NCI-H510A treated with DMSO at 0.1 percent for 48 hours (cell line): ENCODE data around the gene TRIM10.
"Not testable (repeated sequence)": the region's sequence is repeated elsewhere in the genome, so short reads cannot be mapped to it uniquely, and the experiment has no call there.

ENCODE experiments used
- DNase-seq: peaks from one replicate; lab custom pipeline; 2025; lab: John Stamatoyannopoulos, UW

TRIM10 gene

DNA sequence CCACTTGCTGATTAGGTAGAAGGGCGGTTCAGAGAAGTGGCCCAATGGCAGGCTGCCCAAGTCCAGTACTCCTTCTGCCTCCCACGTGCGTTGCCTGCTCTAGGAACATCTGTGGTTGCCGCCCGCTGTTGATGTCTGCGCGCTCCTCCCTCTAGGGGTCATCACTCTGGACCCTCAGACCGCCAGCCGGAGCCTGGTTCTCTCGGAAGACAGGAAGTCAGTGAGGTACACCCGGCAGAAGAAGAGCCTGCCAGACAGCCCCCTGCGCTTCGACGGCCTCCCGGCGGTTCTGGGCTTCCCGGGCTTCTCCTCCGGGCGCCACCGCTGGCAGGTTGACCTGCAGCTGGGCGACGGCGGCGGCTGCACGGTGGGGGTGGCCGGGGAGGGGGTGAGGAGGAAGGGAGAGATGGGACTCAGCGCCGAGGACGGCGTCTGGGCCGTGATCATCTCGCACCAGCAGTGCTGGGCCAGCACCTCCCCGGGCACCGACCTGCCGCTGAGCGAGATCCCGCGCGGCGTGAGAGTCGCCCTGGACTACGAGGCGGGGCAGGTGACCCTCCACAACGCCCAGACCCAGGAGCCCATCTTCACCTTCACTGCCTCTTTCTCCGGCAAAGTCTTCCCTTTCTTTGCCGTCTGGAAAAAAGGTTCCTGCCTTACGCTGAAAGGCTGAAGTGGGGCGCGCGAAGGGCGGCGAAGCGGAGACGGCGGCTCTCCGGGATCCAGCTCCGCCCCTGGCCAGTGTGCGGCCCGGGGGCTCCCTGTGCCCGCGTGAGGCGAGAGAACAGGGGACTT is 10.9 kb upstream of the TRIM10 start:
- no peak for DNase-seq

DNA sequence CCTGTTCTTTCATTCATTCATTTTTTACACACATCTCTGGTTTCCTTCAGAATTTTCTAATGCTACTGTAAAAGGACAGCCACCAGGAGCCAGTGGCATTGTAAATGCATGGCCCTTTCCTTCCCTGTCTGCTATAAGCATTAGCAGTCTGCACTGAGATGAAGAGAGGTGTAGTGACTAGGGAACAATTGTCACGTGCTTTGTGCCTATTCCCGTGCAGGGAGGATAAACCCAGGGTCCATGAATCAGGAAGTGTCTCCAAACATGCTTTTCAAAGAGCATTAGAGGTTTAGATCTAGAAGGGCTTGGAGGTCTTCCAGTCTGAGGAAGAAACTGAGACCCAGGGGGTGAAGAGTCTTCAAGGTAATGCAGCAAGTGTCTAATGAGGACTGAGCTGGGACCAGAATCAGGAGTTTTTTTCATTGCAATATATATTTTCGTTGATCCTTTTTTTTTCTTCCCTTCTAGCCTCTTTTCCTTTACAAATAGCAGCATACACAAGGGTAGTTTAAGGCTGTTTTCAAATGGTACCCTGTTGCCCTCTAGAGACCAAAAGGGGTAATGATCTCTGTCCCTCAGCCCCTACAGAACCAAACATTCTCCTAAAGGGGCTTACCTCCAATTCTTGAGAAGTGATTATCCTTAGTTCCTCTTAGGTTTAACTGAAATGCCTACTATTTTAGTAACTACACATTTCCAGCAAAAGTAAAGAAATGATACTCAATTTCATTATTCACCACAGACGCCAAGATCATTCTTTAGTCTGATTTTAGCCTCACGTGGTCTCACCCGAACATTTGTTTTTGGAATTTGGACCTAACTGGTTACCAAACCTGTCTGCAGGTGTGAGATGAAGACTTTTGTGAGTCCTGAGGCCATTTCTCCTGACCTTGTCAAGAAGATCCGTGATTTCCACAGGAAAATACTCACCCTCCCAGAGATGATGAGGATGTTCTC is 8.9 kb upstream of the TRIM10 start:
- peak; percentile 9 for DNase-seq

DNA sequence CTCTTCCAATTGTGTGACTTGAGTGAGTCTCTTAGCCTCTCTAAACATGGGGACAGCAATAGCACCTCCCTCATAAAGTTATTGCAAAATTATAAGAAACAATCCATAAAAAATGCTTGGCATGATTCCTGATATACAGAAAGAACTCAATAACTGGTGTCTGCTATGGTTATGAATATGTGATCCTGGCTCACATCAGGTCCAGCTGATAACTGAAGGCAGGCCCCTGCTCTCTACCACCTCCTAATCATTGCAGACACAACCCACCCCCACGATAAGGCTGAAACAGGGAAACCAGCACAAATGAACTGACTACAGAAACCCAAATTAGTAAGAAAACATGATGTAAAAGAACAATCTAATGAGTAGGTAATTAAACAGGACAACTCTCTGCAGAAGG is 7.7 kb upstream of the TRIM10 start:
- no peak for DNase-seq

DNA sequence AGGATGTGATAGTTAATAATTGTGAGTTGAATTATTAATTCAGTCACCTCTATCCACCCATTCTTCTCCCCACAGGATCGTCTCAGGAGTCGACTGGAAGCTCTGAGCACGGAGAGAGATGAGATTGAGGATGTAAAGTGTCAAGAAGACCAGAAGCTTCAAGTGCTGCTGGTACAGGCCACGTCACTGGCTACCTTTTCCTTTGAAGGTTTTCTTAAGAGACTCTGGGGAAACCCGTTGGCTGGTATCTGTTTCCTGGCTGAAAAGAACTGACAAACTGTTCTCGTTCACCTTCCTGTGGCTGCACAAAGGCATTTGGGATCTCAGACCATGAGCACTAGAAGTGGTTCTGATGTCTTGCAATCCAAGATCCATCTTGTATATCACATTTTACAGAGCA is 6.1 kb upstream of the TRIM10 start:
- DNase-seq, result no peak

DNA sequence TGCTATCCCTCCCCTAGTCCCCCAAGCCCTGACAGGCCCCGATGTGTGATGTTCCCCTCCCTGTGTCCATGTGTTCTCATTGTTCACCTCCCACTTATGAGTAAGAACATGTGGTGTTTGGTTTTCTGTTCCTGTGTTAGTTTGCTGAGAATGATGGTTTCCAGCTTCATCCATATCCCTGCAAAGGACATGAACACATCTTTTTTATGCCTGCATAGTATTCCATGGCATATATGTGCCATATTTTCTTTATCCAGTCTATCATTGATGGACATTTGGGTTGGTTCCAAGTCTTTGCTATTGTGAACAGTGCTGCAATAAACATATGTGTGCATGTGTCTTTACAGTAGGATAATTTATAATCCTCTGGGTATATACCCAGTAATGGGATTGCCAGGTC is 4.2 kb upstream of the TRIM10 start:
- not testable (repeated sequence) for DNase-seq

DNA sequence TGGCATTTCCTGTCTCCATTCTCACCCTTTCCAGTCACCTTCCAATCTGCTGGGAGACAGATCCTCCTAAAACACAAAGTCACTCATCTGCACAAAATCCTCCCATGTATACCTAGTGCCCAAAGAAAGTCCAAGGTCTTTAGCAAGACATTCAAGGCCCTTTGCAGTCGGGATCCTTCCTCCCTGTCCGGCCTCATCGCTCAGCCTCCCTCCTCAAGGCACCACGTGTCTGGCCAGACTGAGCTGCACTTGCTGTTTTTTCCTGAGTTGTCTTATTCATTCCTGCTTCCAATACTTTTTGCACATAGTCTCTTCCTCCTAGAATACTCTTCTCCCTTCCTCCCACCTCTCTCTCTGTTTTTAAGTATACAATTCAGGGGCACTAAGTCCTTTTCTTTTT is 3.7 kb upstream of the TRIM10 start:
- DNase-seq, result no peak

DNA sequence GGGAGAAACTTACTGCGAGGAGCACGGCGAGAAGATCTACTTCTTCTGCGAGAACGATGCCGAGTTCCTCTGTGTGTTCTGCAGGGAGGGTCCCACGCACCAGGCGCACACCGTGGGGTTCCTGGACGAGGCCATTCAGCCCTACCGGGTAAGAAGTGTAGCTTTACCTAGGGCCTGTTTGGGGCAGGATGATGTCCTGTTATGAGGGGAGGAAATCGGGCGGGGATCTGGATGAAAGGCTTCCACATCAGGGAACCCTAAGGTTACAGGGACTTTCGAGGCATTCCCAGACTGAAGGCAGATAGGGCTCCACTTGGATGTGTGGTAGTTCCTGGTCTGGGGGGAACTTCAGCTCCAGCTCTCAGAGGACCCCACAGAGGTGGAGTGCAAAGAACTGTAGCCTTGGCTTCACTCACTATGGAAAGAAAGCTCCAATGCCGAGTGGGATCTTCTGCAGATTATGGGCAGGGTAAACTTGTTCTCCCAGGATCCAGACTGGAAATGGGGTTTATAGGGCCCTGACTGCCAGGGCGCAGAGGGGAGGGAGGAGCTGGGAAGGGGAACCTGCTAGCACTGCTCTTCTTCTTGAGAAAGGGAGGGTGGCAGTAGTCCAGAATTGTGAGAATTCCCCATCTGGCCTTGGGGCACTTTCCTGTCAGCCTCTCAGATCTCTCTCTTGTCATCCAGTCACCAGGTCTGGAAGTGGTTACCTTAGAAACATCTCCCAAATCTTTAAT is 3.1 kb upstream of the TRIM10 start:
- DNase-seq, result no peak

DNA sequence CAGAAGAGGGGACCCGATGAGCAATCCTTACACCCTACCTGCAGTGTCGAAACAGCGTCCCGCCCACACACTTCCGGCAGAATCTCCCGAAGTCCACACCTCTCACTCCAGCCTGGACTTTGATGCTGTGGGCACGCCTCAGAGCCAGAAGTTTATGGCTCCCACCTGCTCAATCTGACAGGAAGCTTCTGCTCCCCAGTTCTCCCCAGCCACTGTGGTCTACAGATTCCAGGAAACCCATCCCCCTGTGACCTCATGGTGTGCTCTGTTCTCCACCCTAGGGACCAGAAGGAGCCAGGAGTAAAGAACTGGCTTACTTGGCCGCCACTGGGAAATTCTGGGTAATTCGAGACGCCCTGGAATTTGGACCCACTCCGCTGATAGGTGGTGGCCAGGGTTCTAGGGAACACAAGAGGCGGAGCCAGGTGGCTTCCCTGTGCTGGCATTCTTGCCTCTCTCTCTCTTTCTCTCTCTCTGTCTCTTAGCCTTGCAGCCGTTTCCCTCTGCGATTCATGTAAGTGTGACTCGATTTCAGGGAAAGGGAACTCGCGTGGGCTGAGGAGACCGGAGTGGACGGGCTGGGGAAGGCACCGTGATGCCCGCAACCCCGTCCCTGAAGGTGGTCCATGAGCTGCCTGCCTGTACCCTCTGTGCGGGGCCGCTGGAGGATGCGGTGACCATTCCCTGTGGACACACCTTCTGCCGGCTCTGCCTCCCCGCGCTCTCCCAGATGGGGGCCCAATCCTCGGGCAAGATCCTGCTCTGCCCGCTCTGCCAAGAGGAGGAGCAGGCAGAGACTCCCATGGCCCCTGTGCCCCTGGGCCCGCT is 2.3 kb upstream of the TRIM10 start, which contains the start of gene TRIM15:
Gene TRIM15 (plus strand): TSS at position 457 of the 828 bp plus-strand sequence. CDS start 139 bp downstream, at position 596.
- DNase-seq, result no peak

DNA sequence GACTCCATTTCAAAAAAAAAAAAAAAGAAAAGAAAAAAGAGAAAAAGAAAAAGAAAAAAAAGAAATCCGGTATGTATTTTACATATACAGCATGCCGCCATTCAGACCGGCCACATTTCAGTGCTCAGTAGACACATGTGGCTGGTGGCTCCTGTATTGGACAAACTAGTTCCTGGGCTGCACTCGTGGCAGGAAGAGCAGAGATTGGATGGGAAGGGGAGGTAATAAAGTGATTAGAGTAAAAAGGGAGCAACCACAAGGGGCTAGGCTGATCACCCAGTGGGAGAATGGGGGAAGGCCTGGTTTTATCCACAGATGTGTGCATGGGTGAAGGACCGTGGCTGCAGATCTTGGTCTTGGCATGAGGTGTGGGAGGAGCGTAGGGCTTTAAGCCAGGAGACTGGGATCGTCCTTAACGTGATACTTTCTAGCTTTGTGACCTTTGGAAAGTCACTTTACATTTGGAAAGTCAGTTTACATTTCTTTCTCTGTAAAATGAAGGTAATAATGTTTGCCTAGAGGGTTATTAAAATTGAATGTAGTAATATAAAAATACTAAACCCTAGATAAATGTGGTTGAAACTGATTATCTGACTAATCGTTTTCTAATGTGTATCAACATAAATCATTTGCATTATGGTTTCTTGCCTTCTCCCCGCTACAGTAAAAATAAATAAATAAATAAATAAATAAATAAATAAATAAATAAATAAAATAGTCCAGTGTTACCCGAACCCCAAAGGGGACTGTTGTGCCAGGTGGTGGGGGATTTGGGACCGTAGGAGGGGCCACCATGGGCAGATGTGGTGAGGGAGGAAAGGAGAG is 1.5 kb upstream of the TRIM10 start:
- DNase-seq, result no peak

DNA sequence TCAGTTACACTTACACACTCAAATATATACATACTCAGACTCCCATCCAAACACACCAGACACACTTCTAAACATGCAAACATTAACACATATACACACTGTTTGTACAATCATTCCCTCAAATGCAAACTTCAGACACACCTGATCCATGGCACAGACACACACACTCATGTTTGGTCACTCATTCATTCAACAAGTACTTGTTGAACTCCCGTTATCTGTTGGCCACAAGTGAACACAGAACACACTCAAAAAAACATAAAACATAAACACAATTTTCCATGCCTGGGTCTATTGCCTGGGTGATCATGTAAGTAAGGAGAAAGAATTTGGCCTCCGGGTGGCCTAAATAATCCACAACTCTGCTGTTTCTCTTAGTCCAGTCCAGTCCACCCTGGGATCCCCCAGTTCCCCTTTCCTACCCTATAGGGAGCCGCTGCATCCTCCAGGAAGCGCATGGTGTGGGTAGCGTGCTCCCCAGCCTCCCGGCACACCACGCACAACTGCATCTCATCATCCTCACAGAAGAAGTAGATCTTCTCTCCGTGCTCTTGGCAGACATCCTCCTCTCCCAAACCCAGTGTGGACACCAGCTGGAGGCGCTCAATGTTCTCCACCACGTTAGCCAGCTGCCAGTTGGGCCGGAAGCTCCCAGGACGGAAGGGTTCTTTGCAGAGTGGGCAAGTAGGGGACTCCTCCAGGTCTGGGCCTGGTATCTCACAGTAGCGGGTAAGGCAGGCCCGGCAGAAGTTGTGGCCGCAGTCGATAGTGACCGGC is 815 bp downstream of the TRIM10 start:
- no peak for DNase-seq

DNA sequence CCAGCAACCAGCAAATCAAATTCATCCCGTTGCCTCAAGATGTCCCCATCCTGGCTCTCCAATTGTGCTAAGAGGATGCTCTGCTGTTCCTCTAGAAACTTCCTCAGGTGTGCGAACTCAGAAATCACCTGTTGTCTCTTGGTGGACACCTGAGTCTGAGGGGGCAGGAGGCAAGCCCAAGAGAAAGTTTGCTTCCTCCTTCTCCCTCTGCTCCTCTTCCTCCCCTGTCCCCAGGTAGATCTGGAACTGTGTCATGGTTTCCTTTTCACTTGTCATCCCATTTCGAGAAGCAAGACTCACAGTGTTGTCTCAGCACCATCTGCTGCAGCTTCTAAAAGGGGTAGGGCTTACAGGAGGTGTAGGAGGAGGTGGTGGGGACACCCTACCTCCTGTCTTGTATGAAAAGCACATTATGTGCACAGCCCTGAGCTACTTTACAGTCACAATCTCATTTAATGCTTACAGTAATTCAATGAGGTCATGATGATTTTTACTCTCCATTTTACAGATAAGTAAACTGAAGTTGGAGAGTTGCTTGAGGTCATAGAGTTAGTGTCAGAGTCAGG is 2.5 kb downstream of the TRIM10 start:
- no peak for DNase-seq

DNA sequence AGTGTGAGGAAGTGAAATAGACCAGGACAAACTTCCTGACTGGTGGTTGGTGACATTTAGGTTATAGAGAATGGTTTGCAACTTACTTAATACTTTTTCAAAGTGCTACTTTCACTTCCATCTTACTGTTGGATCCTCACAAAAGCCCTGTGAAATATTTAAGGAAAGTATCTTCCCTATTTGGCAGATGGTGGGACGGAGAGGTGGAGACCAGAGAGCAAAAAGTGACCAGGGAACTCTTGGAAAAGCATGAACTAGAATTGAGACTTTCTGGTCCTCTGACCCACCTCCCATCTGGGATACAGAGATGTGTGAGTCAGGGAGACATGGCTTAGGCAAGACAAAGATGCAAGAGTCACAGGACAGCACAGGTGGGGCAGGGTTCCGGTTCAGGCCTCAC is 3.0 kb downstream of the TRIM10 start:
- DNase-seq, result no peak

DNA sequence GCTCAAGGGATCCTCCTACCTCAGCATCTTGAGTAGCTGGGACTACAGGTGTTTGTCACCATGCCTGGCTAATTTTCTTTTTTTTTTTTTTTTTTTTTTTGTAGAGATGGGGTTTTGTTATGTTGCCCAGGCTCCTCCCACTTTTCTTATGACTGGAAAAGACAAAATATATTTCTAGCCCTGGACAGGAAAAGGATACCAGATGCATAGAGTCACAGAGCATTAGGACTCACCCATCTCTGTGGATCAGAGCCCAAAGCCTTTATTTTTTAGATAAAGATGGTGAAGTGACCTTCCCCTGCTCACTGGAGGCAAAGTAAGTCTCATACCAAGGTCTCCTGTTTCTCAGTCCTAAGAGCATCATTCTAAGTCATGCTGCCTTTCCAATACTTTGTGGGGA is 3.4 kb downstream of the TRIM10 start:
- no peak for DNase-seq

DNA sequence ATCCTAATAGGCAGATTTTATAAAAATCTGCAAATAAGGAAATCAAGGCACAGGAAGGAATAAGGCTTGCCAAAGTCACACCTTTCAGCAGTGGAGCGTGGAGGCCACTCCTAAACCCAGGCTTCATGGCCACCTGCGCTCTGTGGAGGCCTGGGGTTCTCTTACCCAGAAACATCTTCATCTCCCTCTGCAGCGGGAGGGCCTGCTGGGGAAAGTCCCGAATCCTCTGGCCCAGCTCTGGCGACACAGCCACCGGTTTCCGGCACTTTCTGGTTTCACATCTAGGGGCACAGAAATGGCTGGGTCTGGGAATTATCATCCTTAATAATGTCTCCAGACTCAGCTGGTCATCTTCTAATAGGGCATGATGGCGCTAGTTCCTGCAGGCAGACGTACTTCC is 4.2 kb downstream of the TRIM10 start:
- DNase-seq, result no peak

DNA sequence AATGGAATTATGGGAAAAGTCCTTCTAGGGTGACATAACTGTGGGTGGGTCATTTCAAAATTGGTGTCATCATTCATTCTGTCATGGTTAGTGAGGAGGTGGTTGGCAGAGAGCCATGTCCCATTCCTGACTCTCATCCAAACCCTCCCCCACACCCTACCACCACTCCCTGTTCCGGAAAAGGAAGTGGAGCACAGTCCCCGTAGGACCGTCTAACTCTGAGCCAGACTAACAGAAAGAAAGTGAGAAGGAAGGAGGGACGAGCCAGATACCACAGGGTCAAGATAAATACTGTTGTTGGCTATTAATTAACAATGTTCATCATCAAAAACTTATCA is 4.8 kb downstream of the TRIM10 start:
- DNase-seq, result no peak

DNA sequence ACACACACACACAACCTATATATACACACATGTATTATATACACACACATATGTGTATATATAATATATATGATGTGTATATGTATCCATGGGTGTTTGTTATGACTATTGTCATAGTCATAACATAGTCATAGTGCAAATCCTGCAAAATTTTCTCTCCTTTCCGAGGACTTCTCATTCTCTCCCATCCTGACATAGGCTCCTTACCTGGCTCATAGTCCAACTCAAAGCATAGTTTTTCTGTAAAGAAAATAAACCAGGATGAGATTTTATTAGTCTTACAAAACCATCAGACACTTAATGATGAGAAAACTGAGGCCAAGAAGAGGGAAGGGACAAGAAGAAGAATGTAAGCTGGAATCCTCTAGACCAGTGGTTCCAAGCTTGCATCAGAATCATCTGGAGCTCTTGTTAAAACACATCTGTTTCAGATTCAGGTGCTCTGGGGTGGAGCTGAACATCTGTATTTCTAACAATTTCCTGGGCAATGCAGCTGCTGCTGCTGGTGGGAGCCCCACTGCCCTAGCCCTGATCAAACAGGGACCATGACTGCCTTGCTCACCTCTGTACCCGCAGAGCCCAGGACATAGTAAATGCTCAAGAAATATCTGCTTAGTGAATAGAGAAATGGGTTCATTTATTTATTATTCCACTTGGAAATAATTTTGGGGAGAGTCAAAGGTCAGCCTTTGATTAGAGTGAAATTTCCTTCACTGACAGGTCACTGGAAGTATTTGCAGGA is 5.3 kb downstream of the TRIM10 start:
- no peak for DNase-seq

DNA sequence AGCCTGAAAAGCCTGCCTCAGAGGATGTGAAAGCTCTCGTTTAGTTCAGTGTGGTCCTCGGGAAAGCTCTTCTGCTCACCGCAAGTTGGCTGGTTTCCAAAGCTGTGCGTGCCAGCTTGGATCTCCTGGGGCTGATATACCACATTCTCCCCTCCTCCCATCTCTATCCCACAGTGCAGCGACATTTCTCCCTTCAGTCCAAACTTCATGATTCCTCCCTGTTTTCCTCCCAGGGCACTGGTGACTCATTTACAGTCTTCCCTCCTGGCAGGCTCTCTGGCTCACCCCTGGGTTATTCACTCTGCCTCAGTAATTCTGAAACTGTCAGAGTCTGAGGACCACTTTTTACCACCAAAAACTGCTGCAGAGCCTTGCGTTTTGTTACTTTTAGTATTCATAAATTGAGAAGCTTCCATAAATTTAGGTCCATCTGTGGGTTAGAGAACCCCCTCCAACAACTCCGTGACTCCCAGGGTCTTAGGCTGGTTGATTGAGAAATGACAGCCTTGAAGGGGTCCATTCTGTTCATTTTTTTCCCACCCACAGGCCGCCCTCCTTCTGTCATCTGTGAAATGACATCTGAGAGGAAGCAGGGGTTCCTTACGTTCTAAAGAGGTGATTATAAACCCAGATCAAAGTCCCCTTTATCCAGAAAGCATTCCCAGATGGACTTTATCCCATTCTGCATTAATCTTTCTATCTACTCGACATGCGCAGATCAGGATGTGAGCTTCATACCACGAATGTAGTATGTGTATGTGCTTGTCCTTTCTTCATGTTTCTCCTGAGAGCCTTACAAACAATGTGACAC is 6.1 kb downstream of the TRIM10 start:
- no peak for DNase-seq

DNA sequence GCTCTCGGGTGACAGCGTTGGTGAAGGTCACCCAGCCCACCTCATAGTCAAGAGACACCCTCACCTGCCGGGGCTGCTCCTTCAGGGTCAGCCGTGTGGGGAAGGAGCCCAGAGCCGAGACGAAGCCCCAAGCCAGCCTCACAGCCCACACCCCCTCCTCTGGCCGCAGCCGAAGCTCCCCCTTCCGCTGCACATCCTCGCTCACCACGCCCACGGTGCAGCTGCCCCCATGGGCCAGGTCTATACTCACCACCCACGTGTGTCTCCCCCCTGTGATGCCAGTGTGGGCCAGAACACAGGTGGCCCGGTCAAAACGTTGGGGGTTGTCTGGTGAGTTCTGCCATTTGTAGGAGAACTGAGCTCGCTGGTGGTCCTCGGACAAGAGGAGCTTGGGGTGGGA is 7.0 kb downstream of the TRIM10 start:
- DNase-seq, result no peak
